GM19438 (cell line): ENCODE data around the gene NEURL1.
"Not testable (repeated sequence)": the region's sequence is repeated elsewhere in the genome, so short reads cannot be mapped to it uniquely, and the experiment has no call there.

Source experiments
- ATAC-seq: cut with Tn5 transposase; IDR thresholded peaks from one replicate; pipeline ENCODE4 v1.9.1; 2021; ENCODE audit warnings: low read depth; ENCODE audit not compliant: unreplicated experiment

Gene NEURL1

DNA sequence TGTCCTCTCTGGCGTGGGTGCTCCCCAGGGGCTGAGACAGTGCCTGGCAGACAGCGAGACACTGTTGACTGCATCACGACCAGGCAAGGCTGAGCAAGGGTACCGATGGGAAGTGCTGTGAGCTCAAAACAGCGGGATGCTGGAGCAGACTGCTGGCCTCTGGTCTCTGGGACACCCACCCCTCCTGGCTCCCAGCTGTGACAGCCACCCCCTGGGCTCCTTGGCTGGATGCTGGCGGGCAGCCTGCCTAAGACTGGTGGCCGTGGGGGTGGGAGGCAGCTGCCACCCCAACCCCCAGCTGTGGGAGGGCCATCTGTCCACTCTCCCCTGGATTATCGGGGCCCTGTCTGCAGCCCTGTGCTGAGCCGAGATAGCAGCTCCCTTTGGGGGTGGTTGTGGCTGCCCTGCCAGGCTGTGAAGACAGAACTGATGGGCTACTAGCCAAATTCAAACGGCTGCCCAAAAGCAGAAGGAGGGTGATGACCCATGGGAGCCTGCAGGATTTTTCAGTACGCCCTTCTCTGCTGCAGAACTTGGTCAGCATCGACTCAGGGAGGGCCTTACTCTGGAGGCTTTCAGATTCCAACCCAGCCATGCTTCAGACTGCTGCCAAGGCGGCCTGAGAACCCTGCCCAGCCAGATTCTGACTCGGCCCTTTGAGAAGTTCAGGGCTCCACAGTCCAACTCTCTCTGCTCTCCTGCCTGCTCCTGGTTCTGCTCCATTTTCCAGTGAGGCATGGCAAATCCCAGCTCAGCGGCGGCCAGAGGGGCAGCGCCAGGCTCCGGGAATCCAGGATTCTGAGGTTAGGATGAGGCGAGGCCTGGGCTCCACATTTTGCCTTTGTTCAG is 125.3 kb downstream of the NEURL1 start:
- ATAC-seq: no peak

GRCh38 chr10:103619424-103620351 is 126.2 kb downstream of the NEURL1 start:
- no peak for ATAC-seq

DNA sequence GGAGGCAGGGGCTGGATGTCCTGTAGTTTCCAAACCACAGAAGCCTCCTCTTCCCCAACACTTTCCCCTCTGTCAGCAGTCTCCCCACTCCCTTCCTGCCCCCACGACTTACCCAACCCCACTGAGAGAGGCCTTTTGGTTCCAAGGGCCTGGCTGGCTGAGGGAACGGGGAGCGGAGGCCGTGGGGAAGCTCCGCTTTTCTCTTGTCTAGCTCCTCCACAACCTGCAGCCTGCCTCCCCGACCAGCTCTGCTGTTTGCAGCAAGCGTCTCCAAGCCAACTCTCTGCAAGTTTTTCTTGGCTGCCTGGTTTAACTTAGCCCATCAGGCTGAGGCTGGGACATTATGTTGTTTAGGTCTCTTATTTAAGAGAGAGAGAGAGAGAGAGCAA is 126.8 kb downstream of the NEURL1 start:
- no peak for ATAC-seq

- ATAC-seq: no peak
Measured at GRCh38 chr10:103620891-103621782, 127.6 kb downstream of the NEURL1 start.

- no peak for ATAC-seq
Measured at GRCh38 chr10:103621783-103622125, 128.2 kb downstream of the NEURL1 start.

DNA sequence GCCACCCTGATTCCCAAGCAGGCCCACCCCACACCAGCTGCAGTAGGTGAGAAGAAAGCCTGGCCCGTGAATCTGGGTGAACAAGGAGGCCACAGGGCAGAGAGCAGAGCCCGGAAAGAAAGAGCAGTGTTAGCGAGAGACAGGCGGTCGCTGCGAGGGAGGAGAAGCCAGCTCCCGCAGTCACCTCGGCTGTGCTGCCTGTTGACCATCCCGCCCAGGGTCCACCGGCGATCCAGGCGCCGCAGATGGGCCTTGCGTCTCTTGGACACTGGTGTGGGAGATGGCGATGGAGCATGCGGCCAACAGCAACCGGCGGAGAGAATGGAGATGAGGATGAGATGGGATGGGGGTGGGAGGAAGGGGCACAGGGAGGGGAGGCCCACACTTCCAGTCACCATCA is 128.8 kb downstream of the NEURL1 start:
- no peak for ATAC-seq

GRCh38 chr10:103622935-103623574 is 129.6 kb downstream of the NEURL1 start:
- no peak for ATAC-seq

- ATAC-seq: no peak
Measured at GRCh38 chr10:103626178-103626577, 132.7 kb downstream of the NEURL1 start.

DNA sequence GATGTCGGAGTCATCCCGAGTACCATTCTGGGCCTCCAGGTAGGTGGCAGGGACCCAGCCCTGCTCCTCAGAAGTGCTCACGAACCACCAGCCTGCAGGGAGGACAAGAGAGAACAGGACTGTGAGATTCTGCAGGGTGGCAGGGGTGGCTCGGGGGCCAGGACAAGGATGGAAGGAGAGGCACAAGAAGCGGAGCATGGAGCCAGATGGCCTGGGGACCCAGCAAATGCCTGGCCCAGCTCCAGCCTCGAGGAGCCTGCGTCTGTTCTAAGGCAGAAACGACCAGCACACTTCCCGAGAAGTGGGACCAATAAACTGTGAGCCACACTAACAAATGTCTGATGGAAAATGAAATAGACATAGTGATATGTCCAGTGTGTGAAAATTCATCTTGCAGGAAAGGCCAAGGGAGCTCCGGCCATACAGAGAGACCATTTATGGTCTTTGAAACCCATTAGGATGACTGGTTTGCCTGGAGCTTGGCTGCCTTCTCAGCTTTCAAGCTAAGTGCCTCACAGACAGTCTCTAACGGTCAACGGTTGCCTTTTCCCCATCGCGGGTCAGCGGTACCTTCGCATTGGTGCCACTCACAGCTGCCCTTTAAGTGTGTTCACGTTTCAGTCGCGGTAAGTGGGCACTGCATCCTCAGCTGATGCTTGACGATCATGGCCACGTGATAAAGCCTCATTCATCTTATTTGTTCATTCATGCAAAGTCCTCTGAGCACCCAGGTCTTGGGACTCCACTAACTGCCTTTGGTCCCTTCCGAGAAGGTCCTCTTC is 133.8 kb downstream of the NEURL1 start:
- no peak for ATAC-seq

DNA sequence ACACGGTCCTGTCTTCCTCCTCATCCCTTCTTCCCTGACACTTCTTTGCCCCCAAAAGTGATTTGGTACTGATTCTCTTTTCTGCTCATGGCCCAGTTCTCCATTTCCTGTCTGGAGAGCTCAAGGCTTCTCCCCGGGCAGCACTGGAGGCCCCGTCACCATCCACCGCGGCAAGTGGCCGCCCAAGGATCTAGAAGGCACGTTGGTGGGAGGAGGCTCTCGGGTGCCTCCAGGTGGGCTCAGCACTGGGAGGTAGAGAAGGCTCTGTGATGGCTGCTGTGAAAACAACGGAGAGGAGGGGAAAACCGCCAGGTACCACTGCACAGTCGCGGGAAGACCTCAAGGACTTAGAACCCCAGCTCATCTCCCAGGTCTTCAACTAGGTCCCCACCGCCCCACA is 134.4 kb downstream of the NEURL1 start:
- no peak for ATAC-seq

DNA sequence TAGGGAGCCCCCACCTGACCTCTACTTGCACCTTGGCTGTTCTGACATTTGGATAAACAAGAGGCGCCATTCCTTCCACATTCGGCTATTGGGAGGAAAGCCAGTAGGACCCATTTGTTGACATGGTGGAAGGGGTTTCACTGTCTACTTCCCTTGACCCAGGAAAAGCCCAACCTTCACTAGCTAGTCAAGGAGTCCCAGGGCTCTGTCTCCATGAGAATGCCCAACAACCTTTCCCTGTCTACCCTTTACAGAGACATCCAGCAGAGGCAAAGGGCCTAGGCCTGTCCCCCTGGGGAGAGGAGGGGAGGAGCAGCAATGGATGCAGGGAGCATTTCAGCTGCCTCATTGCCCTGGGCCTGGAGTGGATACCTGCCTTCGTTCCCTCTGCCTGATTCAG is 136.1 kb downstream of the NEURL1 start:
- ATAC-seq: no peak

DNA sequence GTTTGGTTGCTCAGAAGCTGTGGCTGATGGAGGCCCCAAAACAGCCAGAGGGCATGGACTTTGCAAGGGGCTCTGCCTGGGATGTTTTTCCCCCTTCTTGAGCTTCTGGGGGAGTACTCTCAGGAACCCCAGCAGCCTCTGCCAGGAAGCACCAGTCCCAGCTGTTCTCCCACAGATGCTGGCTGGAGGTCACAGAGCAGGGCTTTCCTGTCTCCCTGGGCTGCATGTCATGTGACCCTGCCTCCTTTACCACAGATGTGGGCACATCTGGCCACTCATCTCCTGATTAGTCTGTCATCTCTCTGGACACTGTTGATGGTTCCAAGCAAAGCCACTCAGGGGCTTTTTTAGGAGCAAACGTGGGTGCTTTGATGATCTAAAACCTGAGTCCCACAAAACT is 136.7 kb downstream of the NEURL1 start:
- ATAC-seq: no peak

GRCh38 chr10:103632247-103632642 is 138.7 kb downstream of the NEURL1 start:
- no peak for ATAC-seq

DNA sequence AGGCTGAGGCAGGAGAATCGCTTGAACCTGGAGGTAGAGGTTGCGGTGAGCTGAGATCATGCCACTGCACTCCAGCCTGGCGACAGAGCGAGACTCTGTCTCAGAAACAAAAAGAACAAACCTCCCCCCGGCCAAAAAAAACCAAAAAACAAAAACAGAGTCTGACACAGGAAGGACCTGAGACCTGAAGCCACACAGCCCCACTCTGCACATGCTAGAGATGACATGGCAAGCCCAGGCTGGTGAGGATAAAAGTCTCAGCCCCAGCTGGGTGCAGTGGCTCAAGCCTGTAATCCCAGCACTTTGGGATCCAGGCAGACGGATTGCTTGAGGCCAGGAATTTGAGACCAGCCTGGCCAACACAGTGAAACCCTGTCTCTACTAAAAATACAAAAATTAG is 139.4 kb downstream of the NEURL1 start:
- not testable (repeated sequence) for ATAC-seq

DNA sequence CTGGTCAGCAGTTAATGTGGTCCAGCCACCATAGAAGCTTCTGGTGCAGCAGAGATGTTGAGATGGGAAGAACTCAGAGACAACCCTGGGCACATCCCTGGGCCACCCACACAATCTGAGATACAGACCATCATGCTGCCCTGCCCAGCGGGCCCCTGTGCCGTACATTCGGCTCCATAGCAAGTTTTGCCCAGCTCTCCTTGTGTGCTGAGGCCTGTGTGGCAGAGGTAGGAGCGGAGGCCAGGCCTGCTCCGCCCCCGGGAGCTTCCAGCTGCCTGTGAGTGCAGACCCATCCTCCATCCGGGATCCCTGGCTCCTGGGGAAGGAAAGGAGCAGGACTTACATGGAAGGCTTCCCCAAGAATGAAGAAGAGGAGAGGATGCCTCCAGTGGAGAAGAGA is 140.3 kb downstream of the NEURL1 start:
- no peak for ATAC-seq

- no peak for ATAC-seq
Measured at GRCh38 chr10:103635580-103635979, 142.1 kb downstream of the NEURL1 start.

DNA sequence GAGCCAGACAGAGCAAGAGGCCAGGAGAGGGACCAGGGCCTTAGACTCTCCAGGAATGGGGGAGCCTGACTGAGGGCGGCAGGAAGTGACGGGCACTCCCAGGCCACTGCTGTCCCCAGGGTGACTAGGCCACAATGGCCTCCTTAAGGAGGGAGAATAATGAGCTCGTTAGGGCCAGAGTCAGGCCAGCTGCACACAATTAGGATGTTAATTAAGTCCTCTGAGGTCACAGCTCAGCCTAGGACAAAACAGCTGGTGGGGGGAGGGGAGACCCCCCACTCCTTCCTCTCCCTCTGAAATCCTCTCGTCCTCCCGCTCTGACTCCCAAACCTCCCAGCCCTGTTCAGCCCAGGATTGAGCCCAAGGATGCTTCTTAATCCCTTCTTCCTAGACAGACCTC is 143.0 kb downstream of the NEURL1 start:
- no peak for ATAC-seq

GRCh38 chr10:103637011-103637410 is 143.5 kb downstream of the NEURL1 start:
- no peak for ATAC-seq

- no peak for ATAC-seq
Measured at GRCh38 chr10:103637927-103638557, 144.5 kb downstream of the NEURL1 start.
